ENCODE measurements around the gene CDK11B.

GRCh38 chr1:1616838-1617237, 42.0 kb downstream of the CDK11B start:
- TF ChIP-seq EZH2 (IDR thresholded peaks at IDR 0.05; ENCODE audit: insufficient read depth, poor library complexity, severe bottlenecking) (no peak), EZH2phosphoT487 (IDR thresholded peaks at IDR 0.05; ENCODE audit: insufficient read depth, low read depth) (no peak)
